NT2/D1 (cell line): Measurements from ENCODE around the gene GLIPR2.
"Not testable (repeated sequence)": the region's sequence is repeated elsewhere in the genome, so short reads cannot be mapped to it uniquely, and the experiment has no call there.

Source experiments
- DNase-seq: peaks from one replicate; pipeline ENCODE4 v3.0.0-alpha.2; 2011; ENCODE audit warnings: low read depth, low spot score
- H3K27me3 ChIP-seq: 2 replicates; pipeline ENCODE4 v1.6.0; 2011; ENCODE audit warnings: mild to moderate bottlenecking; ENCODE audit not compliant: insufficient read length, insufficient read depth
- H3K36me3 ChIP-seq: 2 replicates; pipeline ENCODE4 v1.6.1; 2011; ENCODE audit warnings: mild to moderate bottlenecking, low read length, mixed read lengths; ENCODE audit not compliant: insufficient read depth, insufficient read length
- H3K4me1 ChIP-seq: 2 replicates; pipeline ENCODE4 v1.5.1; 2011; ENCODE audit not compliant: insufficient read depth, insufficient read length
- H3K4me3 ChIP-seq: 2 replicates; pipeline ENCODE4 v1.5.1; 2011; ENCODE audit warnings: low read depth; ENCODE audit not compliant: insufficient read length
- H3K9ac ChIP-seq: 2 replicates; pipeline ENCODE4 v1.6.0; 2011; ENCODE audit warnings: low read depth; ENCODE audit not compliant: insufficient read length
- H3K9me3 ChIP-seq: 2 replicates; pipeline ENCODE4 v1.5.1; 2011; ENCODE audit warnings: mild to moderate bottlenecking, low read length; ENCODE audit not compliant: insufficient read depth
- SUZ12 ChIP-seq: IDR thresholded peaks from 2 replicates; pipeline ENCODE4 v1.6.1; 2011; ENCODE audit not compliant: insufficient read length, insufficient read depth; ENCODE audit errors: extremely low read depth
- YY1 ChIP-seq: IDR thresholded peaks from 2 replicates; pipeline ENCODE4 v1.6.1; 2011; ENCODE audit not compliant: insufficient read length, insufficient read depth
- ZNF274 ChIP-seq: IDR thresholded peaks from 2 replicates; pipeline ENCODE4 v1.6.1; 2011; ENCODE audit warnings: mild to moderate bottlenecking, low read depth, low read length

GLIPR2 gene

DNA sequence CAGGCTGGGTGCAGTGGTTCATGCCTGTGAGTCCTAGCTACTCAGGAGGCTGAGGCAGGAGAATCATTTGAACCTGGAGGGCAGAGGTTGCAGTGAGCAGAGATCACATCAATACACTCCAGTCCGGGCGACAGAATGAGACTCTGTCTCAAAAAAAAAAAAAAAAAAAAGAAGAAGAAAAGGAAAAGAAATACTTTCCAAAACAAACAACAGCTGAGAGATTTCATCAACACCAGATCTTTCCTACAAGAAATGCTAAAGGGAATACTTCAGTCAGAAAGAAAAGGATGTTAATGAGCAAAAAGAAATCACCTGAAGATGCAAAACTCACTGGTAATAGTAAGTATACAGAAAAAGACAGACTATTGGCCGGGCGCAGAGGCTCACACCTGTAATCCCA is 41.0 kb downstream of the GLIPR2 start:
- DNase-seq = no peak
- no peak for TF ChIP-seq SUZ12
- no peak for TF ChIP-seq YY1
- no peak for TF ChIP-seq ZNF274
- no peak overlapping the region for H3K4me3 ChIP-seq

DNA sequence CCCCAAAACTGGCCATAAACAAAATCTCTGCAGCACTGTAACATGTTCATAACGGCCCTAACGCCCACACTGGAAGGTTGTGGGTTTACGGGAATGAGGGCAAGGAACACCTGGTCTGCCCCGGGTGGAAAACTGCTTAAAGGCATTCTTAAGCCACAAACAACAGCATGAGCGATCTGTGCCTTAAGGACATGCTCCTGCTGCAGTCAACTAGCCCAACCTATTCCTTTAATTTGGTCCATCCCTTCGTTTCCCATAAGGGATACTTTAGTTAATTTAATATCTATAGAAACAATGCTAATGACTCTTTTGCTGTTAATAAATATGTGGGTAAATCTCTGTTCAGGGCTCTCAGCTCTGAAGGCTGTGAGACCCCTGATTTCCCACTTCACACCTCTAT is 43.7 kb downstream of the GLIPR2 start:
- H3K4me1 ChIP-seq, H3K9me3 ChIP-seq, H3K27me3 ChIP-seq, DNase-seq, H3K9ac ChIP-seq, H3K36me3 ChIP-seq, H3K4me3 ChIP-seq: not testable (repeated sequence)

More for the DNA sequence above, 41.0 kb downstream of the GLIPR2 start:
- Histone ChIP-seq H3K4me1 (peaks cover 6% of the 10 kb centered on the region), H3K36me3 (no peaks in the 10 kb centered on the region), H3K9me3 (peaks cover 10% of the 10 kb centered on the region; the same call in 1 of the 2 replicates), H3K27me3 (no peaks in the 10 kb centered on the region), H3K9ac (no peak overlapping the region)

DNA sequence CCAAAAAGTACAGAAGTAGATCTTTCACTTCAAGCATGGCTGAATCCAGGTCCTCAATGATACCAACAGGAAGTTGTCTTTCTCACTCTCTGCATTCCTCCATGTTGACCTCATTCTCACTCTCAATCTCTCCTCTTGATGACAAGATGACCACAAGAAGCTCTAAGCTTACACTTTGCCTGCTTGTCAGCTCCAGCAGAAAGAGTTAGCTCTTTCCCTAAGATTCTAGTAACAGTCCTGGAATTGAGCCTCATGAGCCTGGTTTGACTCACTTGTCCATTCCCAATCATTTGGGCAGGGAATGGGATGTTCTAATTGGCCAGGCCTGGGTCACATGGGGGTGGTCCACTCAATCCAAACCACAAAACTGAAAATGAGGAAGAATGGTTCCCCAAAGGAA is 50.9 kb downstream of the GLIPR2 start:
- TF ChIP-seq ZNF274 (no peak), SUZ12 (no peak), YY1 (no peak)

DNA sequence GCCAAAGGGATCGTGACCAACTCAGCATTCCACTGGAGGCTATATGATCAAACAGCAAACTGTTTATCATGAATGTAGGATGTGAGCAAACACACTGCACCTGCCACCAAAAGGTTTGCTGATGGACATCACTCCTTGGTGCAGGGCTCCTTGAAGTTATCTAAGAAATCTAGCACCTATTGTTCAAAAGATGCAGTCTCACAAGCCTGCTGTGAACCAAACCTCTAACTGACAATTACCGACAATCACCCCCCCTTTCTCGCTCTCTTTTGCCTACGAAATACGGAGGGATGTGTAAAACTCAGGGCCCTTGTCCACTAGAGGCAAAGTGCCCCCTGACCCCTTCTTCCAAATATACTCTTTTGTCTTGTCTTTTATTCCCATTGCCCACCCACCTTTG is 51.7 kb downstream of the GLIPR2 start:
- Histone ChIP-seq H3K27me3 (no peaks in the 10 kb centered on the region), H3K9ac (no peak overlapping the region), H3K4me1 (no peaks in the 10 kb centered on the region), H3K9me3 (no peaks in the 10 kb centered on the region), H3K4me3 (no peak overlapping the region), H3K36me3 (peaks cover 13% of the 10 kb centered on the region)
- DNase-seq = no peak
- TF ChIP-seq ZNF274 (no peak), SUZ12 (no peak), YY1 (no peak)

More for the DNA sequence above, 50.9 kb downstream of the GLIPR2 start:
- DNase-seq = no peak
- Histone ChIP-seq H3K4me1 (no peaks in the 10 kb centered on the region), H3K9me3 (no peaks in the 10 kb centered on the region), H3K4me3 (no peak overlapping the region), H3K36me3 (peaks cover 6% of the 10 kb centered on the region), H3K9ac (no peak overlapping the region), H3K27me3 (no peaks in the 10 kb centered on the region)

DNA sequence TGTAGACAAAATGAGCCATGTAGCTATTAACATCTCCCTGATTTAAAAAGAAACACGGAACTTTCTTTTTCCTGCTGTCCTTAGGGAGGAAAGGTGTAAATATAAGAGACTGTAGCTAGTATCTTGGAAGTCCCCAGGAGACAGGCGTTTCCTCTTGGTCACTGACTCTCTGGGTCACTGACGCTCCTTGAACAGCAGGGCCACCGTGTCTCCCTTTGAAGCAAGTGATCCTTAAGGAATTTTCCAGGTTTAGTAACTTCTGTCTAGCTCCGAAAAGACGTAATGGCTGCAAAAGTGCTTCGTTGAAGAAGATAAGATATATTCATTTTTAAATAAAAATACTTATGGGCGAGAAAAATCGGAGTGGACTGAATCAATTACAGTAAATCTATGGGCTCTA is 53.4 kb downstream of the GLIPR2 start:
- H3K9me3 ChIP-seq = no peaks in the 10 kb centered on the region
- peak overlapping the region; percentile 58 for H3K9ac ChIP-seq
- no peaks in the 10 kb centered on the region for H3K27me3 ChIP-seq
- no peaks in the 10 kb centered on the region for H3K4me1 ChIP-seq
- TF ChIP-seq ZNF274 (no peak), SUZ12 (no peak), YY1 (no peak)
- no peak for DNase-seq
- peak overlapping the region; percentile 92 for H3K4me3 ChIP-seq
- peaks cover 29% of the 10 kb centered on the region for H3K36me3 ChIP-seq

DNA sequence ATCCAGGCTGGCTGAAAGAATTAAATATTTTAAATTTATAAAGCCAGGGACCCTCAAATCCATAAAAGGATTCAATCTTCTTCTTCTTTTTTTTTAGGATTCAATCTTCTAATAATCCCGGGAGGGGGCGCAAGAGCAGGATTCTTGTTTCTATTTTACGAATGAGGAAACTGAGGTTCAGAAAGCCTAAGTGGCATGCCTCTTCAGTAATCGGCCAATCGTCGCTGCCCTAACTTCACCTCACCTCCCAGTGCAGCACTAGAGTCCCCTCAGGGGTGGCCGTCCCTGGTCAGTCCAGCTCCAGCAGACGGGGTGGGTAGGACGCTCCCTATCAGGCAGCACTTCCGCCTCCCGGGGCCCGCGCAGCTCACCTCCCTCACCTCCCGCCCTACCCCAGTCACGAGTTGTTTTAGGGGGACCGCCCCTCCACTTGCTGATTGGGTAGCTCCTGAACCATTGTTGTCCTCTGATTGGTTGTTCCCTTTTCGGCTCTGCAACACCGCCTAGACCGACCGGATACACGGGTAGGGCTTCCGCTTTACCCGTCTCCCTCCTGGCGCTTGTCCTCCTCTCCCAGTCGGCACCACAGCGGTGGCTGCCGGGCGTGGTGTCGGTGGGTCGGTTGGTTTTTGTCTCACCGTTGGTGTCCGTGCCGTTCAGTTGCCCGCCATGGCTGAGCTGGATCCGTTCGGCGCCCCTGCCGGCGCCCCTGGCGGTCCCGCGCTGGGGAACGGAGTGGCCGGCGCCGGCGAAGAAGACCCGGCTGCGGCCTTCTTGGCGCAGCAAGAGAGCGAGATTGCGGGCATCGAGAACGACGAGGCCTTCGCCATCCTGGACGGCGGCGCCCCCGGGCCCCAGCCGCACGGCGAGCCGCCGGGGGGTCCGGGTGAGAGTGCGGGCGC is 54.1 kb downstream of the GLIPR2 start, which contains the start of gene CLTA:
CLTA (plus strand) TSS at position 534 of the 902 bp plus-strand sequence; CDS start at position 670, 136 bp downstream.
- no peaks in the 10 kb centered on the region for H3K4me1 ChIP-seq
- DNase-seq = peak; percentile 99

DNA sequence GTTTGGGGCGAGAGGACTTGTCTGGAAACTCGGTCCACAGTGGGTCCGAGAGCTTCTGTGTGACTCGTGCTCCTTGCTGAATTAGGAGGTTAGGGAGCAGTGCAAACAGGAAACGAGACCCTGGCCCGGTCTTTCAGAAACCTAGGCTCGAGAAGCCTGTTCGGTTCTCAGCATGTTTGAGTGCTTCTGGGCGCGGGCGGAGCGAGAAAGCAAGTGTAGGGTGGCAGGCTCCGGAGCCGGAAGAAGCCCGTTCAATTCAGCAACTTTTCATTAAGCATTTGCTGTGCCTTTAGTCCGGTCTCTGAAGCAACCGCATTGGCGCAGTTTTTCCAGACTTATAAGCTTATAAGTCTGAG is 54.7 kb downstream of the GLIPR2 start:
- Histone ChIP-seq H3K4me3 (peak overlapping the region; percentile 92), H3K4me1 (no peaks in the 10 kb centered on the region), H3K36me3 (peaks cover 36% of the 10 kb centered on the region), H3K27me3 (no peaks in the 10 kb centered on the region), H3K9ac (peak overlapping the region; percentile 96), H3K9me3 (no peaks in the 10 kb centered on the region)
- no peak for DNase-seq
- TF ChIP-seq SUZ12 (no peak), YY1 (no peak), ZNF274 (no peak)

More for the DNA sequence above, 54.1 kb downstream of the GLIPR2 start, which contains the start of gene CLTA:
- no peaks in the 10 kb centered on the region for H3K27me3 ChIP-seq
- H3K36me3 ChIP-seq = peaks cover 35% of the 10 kb centered on the region
- H3K9ac ChIP-seq = peak within 1 kb of the TSS; percentile 96
- TF ChIP-seq SUZ12 (no peak), ZNF274 (no peak), YY1 (no peak)
- peak within 1 kb of the TSS; percentile 92 for H3K4me3 ChIP-seq
- H3K9me3 ChIP-seq = no peaks in the 10 kb centered on the region

DNA sequence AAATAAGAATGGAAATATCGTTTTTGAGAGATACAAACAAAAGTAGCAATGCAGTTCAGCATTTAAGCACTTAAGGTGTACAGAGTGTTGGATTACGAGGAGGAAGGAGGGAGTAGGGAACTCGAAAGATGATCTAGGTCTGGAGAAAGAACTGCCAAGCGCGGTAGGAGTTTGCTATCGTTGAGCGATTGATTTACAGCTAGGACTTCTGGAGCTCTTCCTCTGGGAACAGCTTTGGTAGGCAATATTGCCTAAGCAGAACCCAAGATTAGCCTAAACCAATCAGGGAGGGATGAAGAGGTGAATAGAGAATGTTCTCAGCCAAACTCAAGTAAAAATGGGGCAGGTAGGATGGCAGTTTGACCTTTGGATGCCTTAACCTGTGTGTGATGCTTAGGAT is 55.2 kb downstream of the GLIPR2 start:
- Histone ChIP-seq H3K27me3 (no peaks in the 10 kb centered on the region), H3K9ac (peak overlapping the region; percentile 96), H3K9me3 (no peaks in the 10 kb centered on the region), H3K4me3 (peak overlapping the region; percentile 92), H3K4me1 (no peaks in the 10 kb centered on the region), H3K36me3 (peaks cover 39% of the 10 kb centered on the region)
- TF ChIP-seq YY1 = no peak
- no peak for TF ChIP-seq SUZ12
- no peak for TF ChIP-seq ZNF274
- no peak for DNase-seq
